Measurements from ENCODE around the gene WASF3.

- TF ChIP-seq CTCF (IDR thresholded peaks at IDR 0.05) (no peak), POLR2A (IDR thresholded peaks at IDR 0.05) (no peak)
Observed at GRCh38 chr13:26560456-26560855, 3.0 kb downstream of the WASF3 start.

Measured in esophagus squamous epithelium (tissue), 4 donors.